Measurements from ENCODE around the gene PRPS1.
A peak's percentile ranks its signal among the peaks of the same experiment; 100 is the strongest.

Gene PRPS1

GRCh38 chrX:107699616-107700015 lies 71.3 kb downstream of the PRPS1 start:
- peaks cover 21% of the 10 kb centered on the region for H3K4me1 Mint-ChIP-seq (ENCODE audit: low read depth)
- H3K27ac Mint-ChIP-seq: peak overlapping the region; percentile 31
- H3K27me3 Mint-ChIP-seq: no peaks in the 10 kb centered on the region
- no peaks in the 10 kb centered on the region for H3K9me3 Mint-ChIP-seq
- H3K36me3 Mint-ChIP-seq (ENCODE audit: low read depth): no peaks in the 10 kb centered on the region
- H3K4me3 Mint-ChIP-seq: no peak overlapping the region

- no peak overlapping the region for H3K4me3 Mint-ChIP-seq
- peaks cover 21% of the 10 kb centered on the region for H3K4me1 Mint-ChIP-seq (ENCODE audit: low read depth)
- no peaks in the 10 kb centered on the region for H3K36me3 Mint-ChIP-seq (ENCODE audit: low read depth)
- no peaks in the 10 kb centered on the region for H3K9me3 Mint-ChIP-seq
- no peak overlapping the region for H3K27ac Mint-ChIP-seq
- H3K27me3 Mint-ChIP-seq: no peaks in the 10 kb centered on the region
These were observed 72.0 kb downstream of the PRPS1 start for GRCh38 chrX:107700317-107700774.
